OCI-LY7 (cell line): ENCODE results near the gene FAM216A.

Source experiments
- EZH2phosphoT487 ChIP-seq: fragments of 200-600 bp; sonication (generic); IDR thresholded peaks from 2 replicates; pipeline ENCODE4 v1.6.1; 2018; ENCODE audit warnings: low read depth, borderline replicate concordance, mild to moderate bottlenecking, mixed run types, antibody characterized with exemption, low read length, moderate library complexity, mixed read lengths
- TF ChIP-seq, protein P1 (sequence below): fragments of 200-600 bp; sonication (generic); conservative IDR thresholded peaks from 2 replicates; pipeline ENCODE4 v1.5.1; 2014; ENCODE audit warnings: mild to moderate bottlenecking, antibody characterized with exemption, low read length, moderate library complexity, mixed read lengths

GRCh38 chr12:110533607-110534006, 65.0 kb downstream of the FAM216A start:
- TF ChIP-seq, protein P1, sequence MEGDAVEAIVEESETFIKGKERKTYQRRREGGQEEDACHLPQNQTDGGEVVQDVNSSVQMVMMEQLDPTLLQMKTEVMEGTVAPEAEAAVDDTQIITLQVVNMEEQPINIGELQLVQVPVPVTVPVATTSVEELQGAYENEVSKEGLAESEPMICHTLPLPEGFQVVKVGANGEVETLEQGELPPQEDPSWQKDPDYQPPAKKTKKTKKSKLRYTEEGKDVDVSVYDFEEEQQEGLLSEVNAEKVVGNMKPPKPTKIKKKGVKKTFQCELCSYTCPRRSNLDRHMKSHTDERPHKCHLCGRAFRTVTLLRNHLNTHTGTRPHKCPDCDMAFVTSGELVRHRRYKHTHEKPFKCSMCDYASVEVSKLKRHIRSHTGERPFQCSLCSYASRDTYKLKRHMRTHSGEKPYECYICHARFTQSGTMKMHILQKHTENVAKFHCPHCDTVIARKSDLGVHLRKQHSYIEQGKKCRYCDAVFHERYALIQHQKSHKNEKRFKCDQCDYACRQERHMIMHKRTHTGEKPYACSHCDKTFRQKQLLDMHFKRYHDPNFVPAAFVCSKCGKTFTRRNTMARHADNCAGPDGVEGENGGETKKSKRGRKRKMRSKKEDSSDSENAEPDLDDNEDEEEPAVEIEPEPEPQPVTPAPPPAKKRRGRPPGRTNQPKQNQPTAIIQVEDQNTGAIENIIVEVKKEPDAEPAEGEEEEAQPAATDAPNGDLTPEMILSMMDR = no peak
- TF ChIP-seq EZH2phosphoT487 = no peak
